ENCODE measurements around the gene OBSCN.

GRCh38 chr1:228175316-228176023, 32.4 kb upstream of the OBSCN start:
- TF ChIP-seq CTCF (IDR thresholded peaks at IDR 0.05) (no peak), POLR2A (IDR thresholded peaks at IDR 0.05) (no peak), POLR2AphosphoS5 (IDR thresholded peaks at IDR 0.05) (no peak), EP300 (IDR thresholded peaks at IDR 0.05) (no peak)

Data from sigmoid colon (tissue), 4 donors.